GM18502 (cell line): Measurements from ENCODE around the gene LTO1.
"Not testable (repeated sequence)": the region's sequence is repeated elsewhere in the genome, so short reads cannot be mapped to it uniquely, and the experiment has no call there.

Experiments
- ATAC-seq: cut with Tn5 transposase; IDR thresholded peaks from one replicate; pipeline ENCODE4 v1.9.1; 2021; ENCODE audit warnings: mild to moderate bottlenecking; ENCODE audit not compliant: unreplicated experiment, poor library complexity

The LTO1 gene

DNA sequence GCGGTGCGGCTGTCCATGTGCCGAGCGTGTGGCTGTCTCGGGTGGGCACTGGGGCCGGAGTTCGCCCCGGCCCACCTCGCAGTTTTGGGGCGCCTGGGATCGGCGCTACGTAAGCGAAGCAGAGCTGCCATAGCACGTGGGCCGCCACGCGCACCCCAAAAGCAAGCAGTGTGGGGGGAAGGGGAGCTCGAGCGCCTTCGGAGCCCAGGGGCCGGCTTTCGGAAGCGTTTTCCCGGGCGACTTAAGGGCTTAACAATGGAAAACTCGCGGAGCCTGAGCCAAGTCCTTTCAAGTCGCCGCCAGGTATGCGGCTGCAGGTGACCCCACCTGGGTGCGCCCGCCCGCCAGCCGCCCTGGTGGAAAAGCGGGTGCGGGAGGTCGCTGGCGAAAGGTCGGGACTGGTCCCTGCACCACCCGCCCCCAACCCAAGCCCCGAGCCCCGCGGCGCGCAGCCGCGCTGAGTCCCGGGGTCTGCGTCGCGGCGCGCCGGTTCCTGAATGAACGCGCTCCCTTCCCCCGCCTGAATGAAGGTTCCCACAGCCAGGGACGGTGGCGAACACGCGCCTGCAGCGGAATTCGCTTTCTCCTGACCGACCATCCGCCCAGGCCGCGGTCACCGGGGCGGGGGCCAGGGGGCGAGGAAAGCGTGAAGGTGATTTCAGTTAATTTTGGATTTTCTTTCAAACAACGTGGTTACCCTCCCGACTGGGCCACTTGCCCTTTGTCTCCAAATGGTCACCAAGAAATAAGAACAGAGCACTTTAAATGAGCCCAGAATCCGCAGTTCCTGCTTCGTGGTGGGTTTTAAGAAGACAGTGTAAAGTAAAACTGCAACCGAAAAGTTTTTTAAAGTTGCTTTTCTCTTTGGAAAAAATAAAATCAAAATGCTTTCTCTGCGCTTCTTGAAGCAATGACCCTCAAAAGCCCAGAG lies 36.9 kb downstream of the LTO1 start:
- no peak for ATAC-seq

GRCh38 chr11:69637198-69637940 lies 37.8 kb downstream of the LTO1 start:
- ATAC-seq, result no peak

DNA sequence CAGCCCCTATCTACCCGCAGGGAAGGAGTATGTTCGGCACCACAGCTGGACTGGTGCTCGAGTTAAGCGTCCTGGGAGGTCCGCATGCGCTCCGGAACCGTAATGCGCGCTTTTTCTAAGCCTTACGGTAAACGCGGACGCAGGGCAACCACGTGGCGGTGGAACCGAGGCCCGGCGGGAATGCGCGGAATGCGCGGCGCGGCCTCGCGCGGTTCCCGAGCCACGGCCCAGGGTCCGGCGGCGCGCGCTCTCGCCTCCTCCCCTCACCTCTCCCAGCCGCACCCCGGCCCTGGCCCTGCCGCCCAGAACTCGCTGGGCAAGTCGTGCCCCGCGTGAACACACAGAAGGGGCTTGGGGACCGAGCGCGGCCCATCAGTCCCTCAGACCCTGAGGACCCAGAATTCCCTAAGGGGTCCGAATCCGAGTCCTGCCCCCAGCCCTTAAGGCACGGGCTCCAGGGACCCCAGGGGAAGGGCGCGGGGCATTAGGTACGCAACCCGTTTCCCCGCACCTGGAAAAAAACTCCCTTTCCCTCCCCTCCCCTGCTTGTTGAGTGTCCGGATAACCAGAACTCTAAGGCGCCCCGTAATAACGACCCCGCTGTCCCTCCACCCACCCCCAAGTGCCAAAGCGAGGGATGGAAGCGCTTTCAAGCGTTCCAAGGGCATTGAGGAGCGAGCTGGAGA lies 38.5 kb downstream of the LTO1 start:
- ATAC-seq, result no peak

GRCh38 chr11:69635804-69636511 lies 39.2 kb downstream of the LTO1 start:
- ATAC-seq, result no peak

- no peak for ATAC-seq
Observed at GRCh38 chr11:69635195-69635594, 40.0 kb downstream of the LTO1 start.

- no peak for ATAC-seq
Observed at GRCh38 chr11:69634590-69634989, 40.6 kb downstream of the LTO1 start.

GRCh38 chr11:69634069-69634468 lies 41.1 kb downstream of the LTO1 start:
- no peak for ATAC-seq

GRCh38 chr11:69632900-69633299 lies 42.3 kb downstream of the LTO1 start:
- ATAC-seq, result no peak

DNA sequence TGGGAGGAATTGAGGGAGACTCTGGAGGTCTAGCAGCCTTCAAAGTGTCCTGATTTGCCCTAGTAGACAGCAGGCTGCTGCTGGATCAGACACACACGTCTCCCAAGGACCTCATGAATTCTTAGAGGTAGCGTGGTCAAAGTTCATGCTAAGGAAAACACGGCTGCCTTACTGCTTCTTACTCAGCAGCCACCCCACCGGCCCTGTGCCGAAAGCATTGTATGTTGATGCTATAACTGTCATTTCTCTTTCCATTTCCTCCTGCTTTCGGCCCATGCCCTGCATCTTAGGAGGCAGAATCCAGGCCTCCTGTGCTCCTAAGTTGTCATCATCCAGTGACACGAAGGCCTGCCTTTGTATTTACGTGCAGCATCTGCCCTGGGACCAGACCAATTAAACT lies 44.7 kb downstream of the LTO1 start:
- no peak for ATAC-seq

- ATAC-seq, result no peak
Observed at GRCh38 chr11:69630017-69630416, 45.1 kb downstream of the LTO1 start.

DNA sequence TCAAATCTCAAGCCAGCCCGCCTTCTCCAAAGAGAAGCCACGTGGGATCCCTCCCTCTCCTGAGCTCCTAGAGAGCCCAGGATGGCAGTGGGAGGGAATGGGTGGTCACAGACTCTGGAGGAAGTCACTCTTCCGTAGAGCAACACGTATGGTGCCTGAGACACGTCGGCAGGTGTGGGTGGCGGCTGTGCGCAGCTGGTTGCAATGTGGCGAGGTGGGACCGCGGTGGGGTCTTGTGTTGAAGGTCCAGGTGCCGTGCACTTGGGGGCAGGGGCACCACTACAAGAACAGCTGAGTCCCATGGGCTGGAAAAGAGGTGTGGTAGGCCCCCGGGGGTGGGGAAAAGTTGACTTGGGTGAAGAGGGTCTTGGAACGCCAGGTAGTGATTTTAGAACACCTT lies 47.6 kb downstream of the LTO1 start:
- ATAC-seq, result no peak

DNA sequence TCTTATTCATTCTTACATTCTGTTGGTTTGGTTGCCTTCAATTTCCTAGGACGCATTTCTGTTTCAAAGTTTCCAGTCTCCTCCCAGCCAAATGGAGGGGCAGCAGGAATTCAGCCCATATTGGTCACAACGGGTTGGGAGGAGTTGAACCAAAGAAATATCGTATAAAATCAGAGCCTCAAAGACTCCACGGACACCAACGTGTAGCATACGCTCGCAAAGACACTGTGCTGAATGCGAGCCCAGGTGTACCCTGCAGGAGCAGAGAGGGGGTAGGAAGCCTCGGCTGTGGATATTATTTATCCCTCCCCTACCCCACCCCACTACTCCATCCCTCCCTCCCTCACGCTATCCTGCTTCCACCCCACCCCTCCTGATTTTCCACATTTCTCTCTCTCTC lies 49.7 kb downstream of the LTO1 start:
- ATAC-seq, result no peak

DNA sequence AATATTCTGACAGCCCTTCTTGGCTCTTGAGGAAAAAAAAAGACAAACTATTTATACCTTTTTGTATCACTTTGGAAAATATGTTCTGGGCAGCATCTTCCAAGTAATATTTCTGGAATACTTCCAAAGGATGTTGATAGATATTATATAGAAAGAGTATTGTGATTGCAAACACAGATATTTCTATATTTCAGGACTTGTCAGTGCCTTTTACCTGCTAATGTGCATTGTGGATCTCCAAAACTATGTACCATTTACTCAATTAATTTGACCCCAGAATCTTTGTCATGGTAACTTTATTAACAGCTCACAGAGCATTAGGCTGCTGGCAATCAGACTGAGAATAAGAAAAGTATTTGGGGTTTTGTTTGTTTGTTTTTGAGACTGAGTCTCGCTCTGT lies 50.9 kb downstream of the LTO1 start:
- ATAC-seq, result no peak

DNA sequence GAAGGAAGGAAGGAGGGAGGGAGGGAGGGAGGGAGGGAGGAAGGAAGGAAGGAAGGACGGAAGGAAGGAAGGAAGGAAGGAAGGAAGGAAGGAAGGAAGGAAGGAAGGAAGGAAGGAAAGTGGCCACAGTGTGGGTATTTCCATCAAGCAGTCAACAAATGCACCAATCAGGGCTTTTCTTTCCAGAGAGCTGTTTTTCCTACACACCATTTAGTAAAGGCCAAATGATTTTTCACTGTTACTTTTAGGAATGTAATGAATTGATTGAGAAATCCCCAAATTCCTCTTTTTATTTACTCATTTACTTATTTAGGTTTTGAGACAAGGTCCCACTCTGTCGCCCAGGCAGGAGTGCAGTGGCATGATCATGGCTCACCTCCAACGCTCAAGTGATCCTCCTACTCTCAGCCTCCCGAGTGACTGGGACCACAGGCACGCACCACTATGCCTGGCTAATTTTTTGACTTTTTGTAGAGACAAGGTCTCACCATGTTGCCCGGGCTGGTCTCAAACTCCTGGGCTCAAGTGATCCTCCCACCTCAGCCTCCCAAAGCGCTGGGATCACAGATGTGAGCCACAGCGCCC lies 53.0 kb downstream of the LTO1 start:
- not testable (repeated sequence) for ATAC-seq

GRCh38 chr11:69620683-69621290 lies 54.4 kb downstream of the LTO1 start:
- no peak for ATAC-seq

DNA sequence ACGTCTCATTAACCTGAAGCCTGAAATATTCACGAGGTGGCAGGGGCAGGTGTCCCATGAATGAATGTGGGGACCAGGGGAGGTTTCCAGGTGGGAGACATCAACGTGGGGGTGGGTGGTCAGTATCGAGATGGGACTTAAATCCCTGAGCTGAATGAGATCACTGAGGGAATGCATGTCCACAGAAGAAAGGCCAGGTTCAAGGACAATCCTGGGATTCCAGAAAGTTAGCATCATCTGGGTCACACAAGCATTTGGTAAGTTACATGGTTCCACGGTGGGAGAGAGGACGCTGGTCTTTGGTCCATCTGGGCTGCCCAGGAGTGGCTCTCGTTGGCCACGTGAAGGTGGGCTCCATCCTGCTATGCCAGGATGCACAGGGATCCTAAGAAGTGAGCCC lies 56.9 kb downstream of the LTO1 start:
- no peak for ATAC-seq

- no peak for ATAC-seq
Observed at GRCh38 chr11:69617682-69618081, 57.5 kb downstream of the LTO1 start.

- no peak for ATAC-seq
Observed at GRCh38 chr11:69617220-69617619, 57.9 kb downstream of the LTO1 start.
